HepG2 (cell line): ENCODE data around the gene TLCD1. TPM values are rescaled to one million over a fixed set of nuclear protein-coding genes. Genes with fewer than 3 reads are reported as not detected.

Experiments
- ARNT2 ChIP-seq: sonication (generic); formaldehyde crosslinking; IDR thresholded peaks from 2 replicates; pipeline ENCODE4 v1.8.0; 2022; ENCODE audit warnings: mild to moderate bottlenecking, low read depth, missing genetic modification reagents, moderate library complexity
- FOXJ3 ChIP-seq: sonication (generic); formaldehyde crosslinking; IDR thresholded peaks from 2 replicates; pipeline ENCODE4 v1.4.0; 2020; ENCODE audit warnings: missing genetic modification reagents, mild to moderate bottlenecking, borderline replicate concordance
- GABPB1 ChIP-seq: IDR thresholded peaks from 2 replicates; pipeline ENCODE4 v1.6.1; 2016; ENCODE audit warnings: mild to moderate bottlenecking, missing genetic modification reagents, moderate library complexity, missing compliant biosample characterization
- IRX3 ChIP-seq: sonication (generic); formaldehyde crosslinking; IDR thresholded peaks from 2 replicates; pipeline ENCODE4 v1.8.1; 2023; ENCODE audit warnings: mild to moderate bottlenecking, low read depth, missing genetic modification reagents, borderline replicate concordance
- MATR3 ChIP-seq: sonication (generic); formaldehyde crosslinking; IDR thresholded peaks from 2 replicates; pipeline ENCODE4 v1.4.0; 2020; ENCODE audit warnings: missing genetic modification reagents
- PAWR ChIP-seq: sonication (generic); formaldehyde crosslinking; IDR thresholded peaks from 2 replicates; pipeline ENCODE4 v1.4.0; 2020; ENCODE audit warnings: missing genetic modification reagents, mild to moderate bottlenecking, borderline replicate concordance
- RFXAP ChIP-seq: sonication (generic); formaldehyde crosslinking; IDR thresholded peaks from 2 replicates; pipeline ENCODE4 v1.4.0; 2020; ENCODE audit warnings: missing genetic modification reagents, borderline replicate concordance
- SIN3A ChIP-seq: IDR thresholded peaks from 2 replicates; pipeline ENCODE4 v1.6.1; 2011; ENCODE audit warnings: low read depth, mild to moderate bottlenecking, control low read depth, low read length, borderline replicate concordance
- TEAD2 ChIP-seq: sonication (generic); formaldehyde crosslinking; IDR thresholded peaks from 2 replicates; pipeline ENCODE4 v1.9.0; 2021; ENCODE audit warnings: missing genetic modification reagents
- TEAD3 ChIP-seq: optimal IDR thresholded peaks from 2 replicates; pipeline ENCODE3; 2016; ENCODE audit warnings: borderline replicate concordance
- ZBTB21 ChIP-seq: sonication (generic); formaldehyde crosslinking; IDR thresholded peaks from 2 replicates; pipeline ENCODE4 v1.4.0; 2020; ENCODE audit warnings: missing genetic modification reagents
- ZKSCAN8 ChIP-seq: IDR thresholded peaks from 2 replicates; pipeline ENCODE4 v1.6.1; 2016; ENCODE audit warnings: borderline replicate concordance, missing genetic modification reagents, missing compliant biosample characterization
- ZNF263 ChIP-seq: sonication (generic); formaldehyde crosslinking; IDR thresholded peaks from 2 replicates; pipeline ENCODE4 v1.4.0; 2020; ENCODE audit warnings: missing genetic modification reagents
- ZNF337 ChIP-seq: sonication (generic); formaldehyde crosslinking; IDR thresholded peaks from 2 replicates; pipeline ENCODE4 v1.5.1; 2020; ENCODE audit warnings: missing genetic modification reagents, low read depth, mild to moderate bottlenecking, borderline replicate concordance
- ZNF350 ChIP-seq: sonication (generic); formaldehyde crosslinking; IDR thresholded peaks from 2 replicates; pipeline ENCODE4 v1.4.0; 2020; ENCODE audit warnings: mild to moderate bottlenecking, low read depth, missing genetic modification reagents, borderline replicate concordance
- ZNF615 ChIP-seq: sonication (generic); formaldehyde crosslinking; IDR thresholded peaks from 2 replicates; pipeline ENCODE4 v1.5.0; 2020; ENCODE audit warnings: mild to moderate bottlenecking, missing genetic modification reagents, borderline replicate concordance
- polyA plus RNA-seq, 8 experiments: library from polyadenylated mRNA; depleted of rRNA in 3 of 8; stranded (reverse) in 7 of 8; unstranded in 1 of 8; fragments of >200 nt; fragmentation: Illumina TruSeq in 4 of 8; extraction: Trizol in 4 of 8; gene quantifications; 2 replicates each; pipeline versions ENCODE4 v1.2.1 to v1.2.3, GENCODE V29; 2011 to 2016; ENCODE audit warnings: low read depth in 4 of 8, missing spikeins in 1 of 8, mixed read lengths in 1 of 8; ENCODE audit not compliant: insufficient read depth in 1 of 8
- total RNA-seq, 5 experiments: library from RNA; depleted of rRNA; stranded (reverse); fragments of >200 nt; fragmentation: Illumina TruSeq; extraction: Trizol; gene quantifications; 2 replicates each; pipeline ENCODE4 v1.2.3, GENCODE V29; 2016; ENCODE audit warnings: low read depth in 1 of 5
- TF ChIP-seq, protein P1 (sequence below): sonication (generic); formaldehyde crosslinking; IDR thresholded peaks from 2 replicates; pipeline ENCODE4 v1.9.0; 2021; ENCODE audit warnings: missing genetic modification reagents, mild to moderate bottlenecking, borderline replicate concordance
- TF ChIP-seq, protein P2 (sequence below): sonication (generic); formaldehyde crosslinking; conservative IDR thresholded peaks from 2 replicates; pipeline ENCODE4 v1.4.0; 2020; ENCODE audit warnings: missing genetic modification reagents
- TF ChIP-seq, protein P3 (sequence below): sonication (generic); formaldehyde crosslinking; IDR thresholded peaks from 2 replicates; pipeline ENCODE4 v1.5.1; 2020; ENCODE audit warnings: missing genetic modification reagents, mild to moderate bottlenecking, borderline replicate concordance
- TF ChIP-seq, protein P4 (sequence below): sonication (generic); formaldehyde crosslinking; IDR thresholded peaks from 2 replicates; pipeline ENCODE4 v1.4.0; 2020; ENCODE audit warnings: missing genetic modification reagents
- TF ChIP-seq, protein P5 (sequence below): IDR thresholded peaks from 2 replicates; pipeline ENCODE4 v1.6.1; 2016; ENCODE audit warnings: missing biosample characterization, missing genetic modification reagents, low read depth

Gene TLCD1
- total and polyA plus RNA-seq, 2 of the 13 experiments (the other 11 are each of a cell fraction or from before 2014, with no cell fraction given), result 14.9 to 19.6 TPM

DNA sequence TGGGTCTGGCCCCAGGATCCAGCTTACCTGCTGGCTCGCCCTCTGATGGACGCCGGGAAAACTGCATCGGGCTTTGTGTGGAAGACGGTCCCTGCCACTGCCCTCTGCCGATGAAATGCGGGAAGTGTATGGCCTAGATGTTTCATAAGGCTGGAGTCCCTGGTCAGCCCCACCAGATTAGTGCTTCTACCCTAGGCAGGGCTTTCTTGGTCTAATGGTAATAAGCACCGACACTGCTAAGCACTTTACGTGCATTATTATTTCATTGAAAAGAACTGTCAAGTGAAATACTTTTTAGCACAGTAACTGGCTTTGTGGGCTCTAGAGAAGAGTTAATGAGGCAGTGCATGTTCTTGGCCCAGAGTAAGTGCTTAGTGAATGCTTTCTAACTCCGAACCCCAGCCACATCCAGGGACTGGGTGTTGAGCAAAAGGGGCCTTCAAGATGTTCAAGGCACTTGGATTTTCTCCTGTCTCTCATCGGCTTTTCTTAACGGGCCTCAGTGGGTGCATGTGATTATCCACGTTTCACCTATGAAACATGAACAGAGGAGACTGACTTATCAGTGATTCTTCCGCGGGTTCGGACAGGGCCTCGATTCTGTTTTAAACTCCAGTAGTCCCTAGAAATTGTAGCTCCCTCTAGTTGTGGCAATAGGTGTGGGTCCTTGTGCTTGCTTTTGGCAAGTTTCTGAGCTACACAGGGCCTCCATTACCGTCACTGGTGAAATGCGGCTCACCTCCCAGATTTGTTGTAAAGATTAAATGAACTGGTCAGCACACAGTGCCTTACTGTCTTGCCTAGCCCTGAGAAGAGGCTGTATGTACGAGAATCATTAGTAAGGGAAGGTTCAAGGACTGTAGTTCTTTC, 24.4 kb upstream of the TLCD1 start (continued):
- TF ChIP-seq, protein P1, sequence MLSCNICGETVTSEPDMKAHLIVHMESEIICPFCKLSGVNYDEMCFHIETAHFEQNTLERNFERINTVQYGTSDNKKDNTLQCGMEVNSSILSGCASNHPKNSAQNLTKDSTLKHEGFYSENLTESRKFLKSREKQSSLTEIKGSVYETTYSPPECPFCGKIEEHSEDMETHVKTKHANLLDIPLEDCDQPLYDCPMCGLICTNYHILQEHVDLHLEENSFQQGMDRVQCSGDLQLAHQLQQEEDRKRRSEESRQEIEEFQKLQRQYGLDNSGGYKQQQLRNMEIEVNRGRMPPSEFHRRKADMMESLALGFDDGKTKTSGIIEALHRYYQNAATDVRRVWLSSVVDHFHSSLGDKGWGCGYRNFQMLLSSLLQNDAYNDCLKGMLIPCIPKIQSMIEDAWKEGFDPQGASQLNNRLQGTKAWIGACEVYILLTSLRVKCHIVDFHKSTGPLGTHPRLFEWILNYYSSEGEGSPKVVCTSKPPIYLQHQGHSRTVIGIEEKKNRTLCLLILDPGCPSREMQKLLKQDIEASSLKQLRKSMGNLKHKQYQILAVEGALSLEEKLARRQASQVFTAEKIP (CRISPR knock-in tag), result no peak
- TF ChIP-seq TEAD2 (CRISPR knock-in tag) (no peak), FOXJ3 (no peak), ARNT2 (CRISPR knock-in tag) (no peak), ZNF263 (peak; percentile 32; the same call in 1 of the 2 replicates), ZNF350 (CRISPR knock-in tag) (peak; percentile 54; the same call in 1 of the 2 replicates), ZNF337 (CRISPR knock-in tag) (no peak), ZNF615 (CRISPR knock-in tag) (no peak), TEAD3 (CRISPR knock-in tag) (peak; percentile 53), GABPB1 (peak; percentile 62), IRX3 (no peak), SIN3A (peak; percentile 49; the same call in 1 of the 2 replicates), PAWR (no peak), RFXAP (CRISPR knock-in tag) (no peak), MATR3 (CRISPR knock-in tag) (no peak), ZKSCAN8 (CRISPR knock-in tag) (0 out of 2 replicates have a peak, but pooled peaks have one; percentile 25), ZBTB21 (CRISPR knock-in tag) (no peak)
- TF ChIP-seq, protein P2, sequence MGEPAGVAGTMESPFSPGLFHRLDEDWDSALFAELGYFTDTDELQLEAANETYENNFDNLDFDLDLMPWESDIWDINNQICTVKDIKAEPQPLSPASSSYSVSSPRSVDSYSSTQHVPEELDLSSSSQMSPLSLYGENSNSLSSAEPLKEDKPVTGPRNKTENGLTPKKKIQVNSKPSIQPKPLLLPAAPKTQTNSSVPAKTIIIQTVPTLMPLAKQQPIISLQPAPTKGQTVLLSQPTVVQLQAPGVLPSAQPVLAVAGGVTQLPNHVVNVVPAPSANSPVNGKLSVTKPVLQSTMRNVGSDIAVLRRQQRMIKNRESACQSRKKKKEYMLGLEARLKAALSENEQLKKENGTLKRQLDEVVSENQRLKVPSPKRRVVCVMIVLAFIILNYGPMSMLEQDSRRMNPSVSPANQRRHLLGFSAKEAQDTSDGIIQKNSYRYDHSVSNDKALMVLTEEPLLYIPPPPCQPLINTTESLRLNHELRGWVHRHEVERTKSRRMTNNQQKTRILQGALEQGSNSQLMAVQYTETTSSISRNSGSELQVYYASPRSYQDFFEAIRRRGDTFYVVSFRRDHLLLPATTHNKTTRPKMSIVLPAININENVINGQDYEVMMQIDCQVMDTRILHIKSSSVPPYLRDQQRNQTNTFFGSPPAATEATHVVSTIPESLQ (CRISPR knock-in tag), result no peak
- TF ChIP-seq, protein P3, sequence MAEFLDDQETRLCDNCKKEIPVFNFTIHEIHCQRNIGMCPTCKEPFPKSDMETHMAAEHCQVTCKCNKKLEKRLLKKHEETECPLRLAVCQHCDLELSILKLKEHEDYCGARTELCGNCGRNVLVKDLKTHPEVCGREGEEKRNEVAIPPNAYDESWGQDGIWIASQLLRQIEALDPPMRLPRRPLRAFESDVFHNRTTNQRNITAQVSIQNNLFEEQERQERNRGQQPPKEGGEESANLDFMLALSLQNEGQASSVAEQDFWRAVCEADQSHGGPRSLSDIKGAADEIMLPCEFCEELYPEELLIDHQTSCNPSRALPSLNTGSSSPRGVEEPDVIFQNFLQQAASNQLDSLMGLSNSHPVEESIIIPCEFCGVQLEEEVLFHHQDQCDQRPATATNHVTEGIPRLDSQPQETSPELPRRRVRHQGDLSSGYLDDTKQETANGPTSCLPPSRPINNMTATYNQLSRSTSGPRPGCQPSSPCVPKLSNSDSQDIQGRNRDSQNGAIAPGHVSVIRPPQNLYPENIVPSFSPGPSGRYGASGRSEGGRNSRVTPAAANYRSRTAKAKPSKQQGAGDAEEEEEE (CRISPR knock-in tag), result no peak
- TF ChIP-seq, protein P4, sequence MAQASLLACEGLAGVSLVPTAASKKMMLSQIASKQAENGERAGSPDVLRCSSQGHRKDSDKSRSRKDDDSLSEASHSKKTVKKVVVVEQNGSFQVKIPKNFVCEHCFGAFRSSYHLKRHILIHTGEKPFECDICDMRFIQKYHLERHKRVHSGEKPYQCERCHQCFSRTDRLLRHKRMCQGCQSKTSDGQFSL (CRISPR knock-in tag), result no peak
- TF ChIP-seq, protein P5, sequence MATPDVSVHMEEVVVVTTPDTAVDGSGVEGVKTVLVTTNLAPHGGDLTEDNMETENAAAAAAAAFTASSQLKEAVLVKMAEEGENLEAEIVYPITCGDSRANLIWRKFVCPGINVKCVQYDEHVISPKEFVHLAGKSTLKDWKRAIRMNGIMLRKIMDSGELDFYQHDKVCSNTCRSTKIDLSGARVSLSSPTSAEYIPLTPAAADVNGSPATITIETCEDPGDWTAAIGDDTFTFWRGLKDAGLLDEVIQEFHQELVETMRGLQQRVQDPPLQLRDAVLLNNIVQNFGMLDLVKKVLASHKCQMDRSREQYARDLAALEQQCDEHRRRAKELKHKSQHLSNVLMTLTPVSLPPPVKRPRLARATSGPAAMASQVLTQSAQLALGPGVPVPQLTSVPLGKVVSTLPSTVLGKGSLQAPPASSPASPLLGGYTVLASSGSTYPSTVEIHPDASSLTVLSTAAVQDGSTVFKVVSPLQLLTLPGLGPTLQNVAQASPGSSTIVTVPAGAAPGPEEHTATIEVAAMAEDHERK (CRISPR knock-in tag), result no peak
